ENCODE results near the gene ZNF318. TPM values are rescaled to one million over a fixed set of nuclear protein-coding genes. Genes with fewer than 3 reads are reported as not detected.

The ZNF318 gene
- polyA plus RNA-seq, 1 donor (not counting 4 experiments of a cell fraction or from before 2014, with no cell fraction given), result 14.6 TPM

- Histone ChIP-seq H3K36me3 (ENCODE audit: control insufficient read depth in 2 of 2, extremely low read depth in 1 of 2, insufficient read depth in 2 of 2, low read length in 2 of 2) (no peaks in the 10 kb centered on the region), H3K27me3 (ENCODE audit: control insufficient read depth, extremely low read depth, insufficient read depth, low read length) (no peaks in the 10 kb centered on the region), H3K4me2 (ENCODE audit: control insufficient read depth, extremely low read depth, insufficient read depth, low read depth, low read length) (no peak overlapping the region), H3K9me3 (ENCODE audit: control insufficient read depth, low read depth, low read length) (no peaks in the 10 kb centered on the region), H3K4me1 (ENCODE audit: control insufficient read depth, extremely low read depth, insufficient read depth, low read length) (peaks cover 6% of the 10 kb centered on the region), H3K9ac (ENCODE audit: control insufficient read depth, extremely low read depth, insufficient read depth, low read length) (no peak overlapping the region), H2AFZ (ENCODE audit: control insufficient read depth, low read length) (no peak overlapping the region), H3K9me1 (ENCODE audit: control insufficient read depth, extremely low read depth, insufficient read depth, low read length) (no peaks in the 10 kb centered on the region), H3K27ac (ENCODE audit: control insufficient read depth, insufficient read depth, low read length) (no peak overlapping the region), H3K4me3 (ENCODE audit: control insufficient read depth in 2 of 3, extremely low read depth in 1 of 3, insufficient read depth in 2 of 3, low read depth in 1 of 3, low read length in 3 of 3) (no peak overlapping the region), H3K79me2 (ENCODE audit: control insufficient read depth, insufficient read depth, low read length) (no peaks in the 10 kb centered on the region), H4K20me1 (ENCODE audit: control insufficient read depth, extremely low read depth, insufficient read depth, low read length) (no peaks in the 10 kb centered on the region)
- dilution Hi-C loops (cut with MboI; ENCODE audit: extremely low pct_ligation_motif_present, low sequenced_read_pairs), result no loop called here
- TF ChIP-seq CTCF (optimal IDR thresholded peaks at IDR 0.05 in 1 of 3, IDR thresholded peaks at IDR 0.05 in 1 of 3, conservative IDR thresholded peaks at IDR 0.05 in 1 of 3; ENCODE audit: extremely low read depth in 1 of 3, insufficient read depth in 2 of 3, low read length in 3 of 3) (peak; percentile 16 to 36 (median 35)), EZH2 (IDR thresholded peaks at IDR 0.05; ENCODE audit: low read length) (no peak)
- DNase-seq (ENCODE audit: low read depth, low spot score) (no peak), FAIRE-seq (no peak)
Measured at GRCh38 chr6:43402820-43403219, 33.4 kb upstream of the ZNF318 start.

GRCh38 chr6:43401730-43402129 lies 32.3 kb upstream of the ZNF318 start:
- H3K4me2 ChIP-seq (ENCODE audit: control insufficient read depth, extremely low read depth, insufficient read depth, low read depth, low read length), result no peak overlapping the region
- H3K27ac ChIP-seq (ENCODE audit: control insufficient read depth, insufficient read depth, low read length), result no peak overlapping the region
- peaks cover 7% of the 10 kb centered on the region for H3K4me1 ChIP-seq (ENCODE audit: control insufficient read depth, extremely low read depth, insufficient read depth, low read length)
- H2AFZ ChIP-seq (ENCODE audit: control insufficient read depth, low read length), result no peak overlapping the region
- no peaks in the 10 kb centered on the region for H4K20me1 ChIP-seq (ENCODE audit: control insufficient read depth, extremely low read depth, insufficient read depth, low read length)
- no peaks in the 10 kb centered on the region for H3K9me1 ChIP-seq (ENCODE audit: control insufficient read depth, extremely low read depth, insufficient read depth, low read length)
- DNase-seq (ENCODE audit: low read depth, low spot score) (no peak), FAIRE-seq (no peak)
- H3K27me3 ChIP-seq (ENCODE audit: control insufficient read depth, extremely low read depth, insufficient read depth, low read length), result no peaks in the 10 kb centered on the region
- no peak overlapping the region for H3K9ac ChIP-seq (ENCODE audit: control insufficient read depth, extremely low read depth, insufficient read depth, low read length)
- H3K9me3 ChIP-seq (ENCODE audit: control insufficient read depth, low read depth, low read length), result no peaks in the 10 kb centered on the region
- TF ChIP-seq EZH2 (IDR thresholded peaks at IDR 0.05; ENCODE audit: low read length) (no peak), CTCF (optimal IDR thresholded peaks at IDR 0.05 in 1 of 3, IDR thresholded peaks at IDR 0.05 in 1 of 3, conservative IDR thresholded peaks at IDR 0.05 in 1 of 3; ENCODE audit: extremely low read depth in 1 of 3, insufficient read depth in 2 of 3, low read length in 3 of 3) (no peak)
- H3K36me3 ChIP-seq (ENCODE audit: control insufficient read depth in 2 of 2, extremely low read depth in 1 of 2, insufficient read depth in 2 of 2, low read length in 2 of 2), result no peaks in the 10 kb centered on the region
- dilution Hi-C loops (cut with MboI; ENCODE audit: extremely low pct_ligation_motif_present, low sequenced_read_pairs), result no loop called here
- no peaks in the 10 kb centered on the region for H3K79me2 ChIP-seq (ENCODE audit: control insufficient read depth, insufficient read depth, low read length)
- no peak overlapping the region for H3K4me3 ChIP-seq (ENCODE audit: control insufficient read depth in 2 of 3, extremely low read depth in 1 of 3, insufficient read depth in 2 of 3, low read depth in 1 of 3, low read length in 3 of 3)

All from keratinocyte (primary cell).